HG03520 (cell line): ENCODE data around the gene TBC1D32.
"Not testable (repeated sequence)": the region's sequence is repeated elsewhere in the genome, so short reads cannot be mapped to it uniquely, and the experiment has no call there.

ENCODE experiments used
- ATAC-seq: cut with Tn5 transposase; IDR thresholded peaks from one replicate; pipeline ENCODE4 v1.9.1; 2021; ENCODE audit warnings: mild to moderate bottlenecking, moderate library complexity; ENCODE audit not compliant: unreplicated experiment

TBC1D32 gene

DNA sequence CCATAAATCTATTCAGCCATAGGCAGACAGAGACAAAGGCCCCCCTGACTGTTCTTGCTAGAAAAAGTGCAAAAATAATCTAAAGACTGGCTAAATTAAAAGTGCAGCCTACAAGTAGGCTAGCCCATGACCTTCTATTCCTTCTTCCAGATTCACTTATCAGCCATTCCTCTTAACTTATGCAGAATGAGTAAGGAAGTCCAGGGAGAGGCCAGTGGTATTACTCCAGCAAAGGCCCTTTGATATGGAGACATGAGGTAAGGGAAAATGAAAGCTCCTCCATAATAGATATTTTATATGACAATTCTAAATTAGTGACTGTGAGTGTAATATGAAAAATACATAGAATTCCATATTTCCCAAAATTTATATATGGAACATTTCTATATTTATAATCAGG lies 199.4 kb downstream of the TBC1D32 start:
- ATAC-seq, result no peak

- ATAC-seq, result no peak
Observed at GRCh38 chr6:121124600-121124999, 209.7 kb downstream of the TBC1D32 start.

- no peak for ATAC-seq
Observed at GRCh38 chr6:121112356-121112755, 221.9 kb downstream of the TBC1D32 start.

DNA sequence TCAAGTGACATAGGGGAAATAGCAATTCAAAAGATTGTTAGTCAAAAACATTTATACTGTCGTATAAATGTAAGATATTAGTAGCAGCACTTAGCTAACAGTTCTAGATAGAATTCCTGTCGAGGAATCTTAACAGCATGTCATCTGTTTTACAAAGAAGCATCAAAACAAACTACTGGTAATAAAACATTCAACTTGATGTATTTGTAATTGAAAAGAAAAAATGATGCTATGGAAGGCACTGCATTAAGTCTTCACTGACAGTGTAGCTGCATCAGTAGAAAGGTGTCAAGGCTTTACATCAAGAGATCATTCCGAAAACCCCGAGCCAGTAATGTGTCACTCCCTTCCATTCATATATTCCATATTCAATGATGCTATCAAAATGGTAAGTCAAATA lies 223.5 kb downstream of the TBC1D32 start:
- ATAC-seq, result no peak

DNA sequence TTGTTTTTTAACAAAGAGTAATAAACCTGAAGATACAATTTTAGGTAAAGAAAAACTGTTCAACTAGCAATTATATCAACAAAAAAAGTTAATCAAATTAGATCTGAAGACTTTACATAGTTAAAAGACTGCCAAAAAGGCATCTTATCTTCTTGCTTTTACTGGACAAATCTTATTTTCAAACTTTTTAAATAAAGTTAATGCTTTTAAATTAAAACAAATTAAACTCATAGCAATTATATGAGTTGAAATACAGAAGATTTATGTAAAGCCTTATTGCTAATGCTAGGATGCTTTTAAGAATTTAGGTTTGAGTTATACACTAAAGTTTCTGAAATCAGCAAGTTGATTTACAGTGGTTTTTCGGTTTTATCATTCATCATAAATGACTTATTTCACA lies 227.3 kb downstream of the TBC1D32 start:
- ATAC-seq, result no peak

DNA sequence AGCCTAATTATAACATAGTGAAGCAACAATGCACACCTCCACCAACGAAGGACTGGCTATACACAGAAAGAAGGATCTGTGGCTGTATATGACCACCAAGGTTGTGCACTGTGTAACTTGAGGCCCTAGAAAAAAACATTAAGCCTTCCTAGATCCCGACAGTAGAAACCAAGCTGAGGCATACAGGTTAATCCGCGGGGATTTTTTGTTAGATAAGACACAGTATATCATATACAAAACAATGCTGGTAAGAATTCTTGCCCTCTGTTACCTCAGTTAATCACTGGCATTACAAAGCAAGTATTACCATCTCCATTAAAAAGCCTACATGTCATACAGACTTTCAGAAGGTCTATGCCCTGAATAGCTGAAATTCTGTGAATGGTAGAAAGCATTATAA lies 228.8 kb downstream of the TBC1D32 start:
- no peak for ATAC-seq

- no peak for ATAC-seq
Observed at GRCh38 chr6:121093928-121094327, 240.4 kb downstream of the TBC1D32 start.

- ATAC-seq, result no peak
Observed at GRCh38 chr6:121090492-121090891, 243.8 kb downstream of the TBC1D32 start.

DNA sequence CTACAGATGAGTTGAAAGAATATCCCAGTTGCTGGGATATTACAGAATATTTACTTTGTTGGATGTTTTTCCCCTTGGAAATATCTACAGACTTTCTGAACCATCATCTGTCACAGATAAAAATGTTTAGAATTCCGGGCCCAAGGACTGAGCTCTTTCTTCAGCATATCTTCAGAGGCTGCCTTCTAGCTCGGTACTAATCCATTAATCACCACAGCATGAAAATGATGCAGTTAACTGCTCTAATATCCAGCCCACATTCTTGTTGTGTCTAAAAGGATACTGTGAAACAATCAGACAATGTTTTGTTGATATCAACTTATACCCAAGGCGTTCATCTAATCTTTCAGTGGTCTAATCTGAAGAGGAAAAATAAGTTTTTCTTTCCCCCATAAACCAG lies 247.4 kb downstream of the TBC1D32 start:
- ATAC-seq, result no peak

GRCh38 chr6:121076119-121076518 lies 258.2 kb downstream of the TBC1D32 start:
- no peak for ATAC-seq

DNA sequence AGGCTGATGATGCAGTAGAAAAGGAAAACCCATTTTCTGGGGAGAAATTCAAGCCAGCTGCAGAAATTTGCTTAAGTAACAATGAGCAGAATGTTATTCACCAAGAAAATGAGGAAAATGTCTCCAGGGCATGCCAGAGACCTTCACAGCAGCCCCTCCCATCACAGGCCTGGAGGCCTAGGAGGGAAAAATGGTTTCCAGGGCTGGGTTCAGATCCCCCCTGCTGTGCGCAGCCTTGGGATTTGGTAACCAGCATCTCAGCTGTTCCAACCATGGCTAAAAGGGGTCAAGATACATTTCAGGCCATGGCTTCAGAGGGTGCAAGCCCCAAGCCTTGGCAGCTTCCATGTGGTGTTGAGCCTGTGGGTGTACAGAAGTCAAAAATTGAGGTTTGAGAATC lies 265.5 kb downstream of the TBC1D32 start:
- ATAC-seq, result not testable (repeated sequence)

GRCh38 chr6:121067381-121067780 lies 266.9 kb downstream of the TBC1D32 start:
- ATAC-seq, result no peak

- ATAC-seq, result no peak
Observed at GRCh38 chr6:121064345-121064744, 269.9 kb downstream of the TBC1D32 start.

DNA sequence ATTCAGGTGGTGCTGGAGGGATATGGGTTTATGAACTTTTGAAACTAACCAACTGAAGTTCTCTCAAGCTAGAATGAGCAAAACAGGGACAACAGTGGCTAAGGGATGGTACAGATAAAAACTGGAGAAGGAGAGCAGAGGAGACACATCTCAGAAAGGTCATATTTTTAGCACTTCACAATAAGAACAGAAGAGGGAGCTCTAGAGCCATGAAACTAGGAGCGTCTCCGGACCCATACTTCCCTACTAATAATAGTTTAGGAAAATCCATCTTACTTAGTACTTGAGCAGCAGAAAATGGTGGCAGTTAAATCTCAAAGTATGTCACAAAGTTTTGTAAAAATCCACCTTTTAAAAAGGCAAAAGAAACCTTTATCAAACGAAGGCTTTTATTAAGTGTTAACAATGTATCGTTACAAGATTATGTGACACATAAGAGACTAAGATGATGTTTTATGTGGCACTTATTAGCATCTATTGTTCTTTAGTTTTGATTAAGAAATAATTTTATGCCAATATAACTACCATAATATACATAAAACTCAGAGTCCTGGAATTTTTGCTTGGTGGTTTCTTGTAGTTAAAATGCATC lies 278.6 kb downstream of the TBC1D32 start:
- ATAC-seq, result peak; percentile 70

DNA sequence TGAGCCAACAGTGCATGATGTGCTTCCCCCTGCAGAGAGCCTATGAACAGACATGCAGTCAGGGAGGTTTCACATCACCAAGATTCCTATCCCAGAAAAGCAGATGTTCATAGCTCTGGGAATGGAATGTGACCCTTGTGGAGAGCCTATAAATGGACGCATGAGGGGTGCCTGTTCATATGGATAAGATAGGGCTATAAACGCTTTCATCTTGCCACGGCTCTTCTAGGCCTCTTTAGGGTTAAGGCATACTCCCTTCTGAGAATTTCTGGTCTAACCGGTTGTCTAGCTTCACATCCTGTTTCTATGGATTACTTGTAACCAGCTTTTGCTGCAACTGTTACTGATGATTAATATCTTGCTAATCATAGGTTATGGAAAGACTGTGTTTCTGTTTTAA lies 285.7 kb downstream of the TBC1D32 start:
- not testable (repeated sequence) for ATAC-seq

DNA sequence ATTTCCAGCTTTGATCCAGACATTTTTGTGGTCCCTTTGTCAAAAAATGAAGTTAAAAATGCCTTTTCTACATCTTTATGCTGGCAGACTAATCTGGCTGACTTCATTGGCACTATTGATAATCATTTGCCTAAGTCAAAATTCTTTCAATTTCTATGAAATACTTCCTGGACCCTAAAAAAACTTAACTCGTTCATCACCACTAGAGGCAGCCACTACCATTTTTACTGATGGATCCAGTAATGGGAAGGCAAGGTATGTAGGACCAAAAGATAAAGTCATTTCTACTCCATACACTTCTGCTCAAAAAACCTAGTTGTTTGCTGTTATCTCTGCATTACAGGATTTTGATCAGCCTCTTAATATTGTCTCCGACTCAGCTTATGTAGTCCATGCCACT lies 289.4 kb downstream of the TBC1D32 start:
- not testable (repeated sequence) for ATAC-seq

- ATAC-seq, result not testable (repeated sequence)
Observed at GRCh38 chr6:121043706-121044105, 290.6 kb downstream of the TBC1D32 start.

DNA sequence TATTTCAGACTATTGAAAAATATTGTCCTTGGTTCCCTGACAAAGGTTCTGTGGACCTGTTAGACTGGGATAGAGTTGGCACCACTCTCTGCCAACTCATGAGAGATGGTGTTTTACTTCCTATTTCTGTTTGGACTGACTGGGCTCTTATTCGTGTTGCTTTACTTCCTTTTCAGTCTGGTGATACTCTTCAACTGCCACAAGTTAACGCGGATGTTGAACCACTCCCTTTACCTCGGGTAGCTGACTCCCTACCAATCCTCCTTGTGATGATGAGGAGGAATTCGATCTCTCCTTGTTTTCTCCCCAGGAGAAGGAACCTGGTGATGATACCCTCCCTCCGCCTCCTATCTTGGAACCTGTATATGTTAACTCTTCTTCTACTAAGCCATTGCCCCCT lies 291.1 kb downstream of the TBC1D32 start:
- not testable (repeated sequence) for ATAC-seq

DNA sequence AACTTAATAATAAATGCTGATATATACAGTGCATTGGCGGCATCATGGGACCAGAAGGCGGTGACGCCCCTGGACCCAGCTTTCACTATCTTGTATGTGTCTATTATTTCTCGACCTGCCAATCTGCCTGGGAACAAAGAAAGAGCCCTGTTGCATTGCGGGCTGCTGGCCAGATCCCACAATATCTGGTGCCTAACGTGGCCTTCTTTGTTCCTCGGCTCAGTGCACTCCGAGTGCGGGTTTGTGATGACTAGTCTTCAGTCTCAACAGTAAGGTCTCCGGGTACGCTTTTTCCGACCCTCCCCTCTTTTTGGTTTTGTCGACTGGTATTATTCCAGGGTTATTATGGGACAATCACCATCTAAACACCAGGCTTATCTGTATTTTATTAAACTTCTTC lies 291.5 kb downstream of the TBC1D32 start:
- ATAC-seq, result no peak

DNA sequence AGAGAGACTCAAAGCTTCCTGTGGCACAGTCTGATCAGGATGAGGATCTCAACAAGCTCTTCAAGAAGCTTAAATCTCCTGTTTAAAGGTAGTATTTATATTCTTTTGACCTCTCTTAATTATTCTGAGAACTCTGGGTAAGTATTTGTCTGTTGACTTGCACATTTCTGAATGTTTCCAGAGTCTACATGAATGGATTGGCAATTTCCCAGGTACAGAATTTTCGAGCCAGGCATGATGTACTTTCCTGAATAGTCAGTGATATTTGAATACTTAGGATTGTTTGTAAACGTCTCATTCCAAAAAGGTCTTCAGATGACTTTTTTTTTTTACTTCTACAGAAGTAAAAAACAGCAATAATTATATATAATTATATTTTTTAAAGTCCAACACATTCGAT lies 293.4 kb downstream of the TBC1D32 start:
- no peak for ATAC-seq

GRCh38 chr6:121033091-121033490 lies 301.2 kb downstream of the TBC1D32 start:
- ATAC-seq, result no peak

DNA sequence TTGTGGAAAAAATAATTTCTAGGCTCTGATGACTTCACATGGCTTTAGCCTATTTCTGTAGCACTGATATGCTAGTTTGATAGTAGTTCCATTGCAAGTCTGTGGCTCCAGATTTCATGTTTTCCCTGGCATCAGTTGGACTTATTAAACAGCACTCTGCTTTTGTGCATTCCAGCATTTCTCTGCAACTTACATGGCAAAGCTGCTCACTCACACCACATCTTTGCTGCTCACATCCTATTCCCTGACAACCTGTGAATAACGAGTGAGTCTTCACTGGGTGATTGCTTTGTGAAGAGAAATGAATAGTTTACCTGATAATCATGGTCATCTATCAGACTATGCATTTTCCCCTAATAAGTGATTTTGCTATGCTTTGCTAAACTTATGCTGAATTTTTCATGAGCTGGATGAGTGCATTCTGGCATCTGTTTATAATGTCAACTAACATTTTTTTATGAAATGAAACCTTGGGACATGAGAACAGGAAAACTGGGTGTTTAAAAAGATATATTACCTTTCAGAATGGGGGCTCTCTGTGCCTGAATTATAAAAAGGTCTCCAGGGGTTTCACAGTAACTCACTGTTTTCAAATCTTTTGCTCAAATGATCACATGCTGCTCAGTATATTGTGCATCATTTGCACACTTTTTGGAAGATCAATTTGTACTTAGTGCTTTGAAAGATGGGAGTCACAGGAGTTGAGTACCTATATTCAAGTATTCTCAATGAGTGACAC lies 301.8 kb downstream of the TBC1D32 start:
- no peak for ATAC-seq
